ENCODE results near the gene C4orf54.

Gene C4orf54

GRCh38 chr4:99617374-99617773, 40.3 kb downstream of the C4orf54 start:
- DNase-seq: no peak

- DNase-seq: no peak
Observed at GRCh38 chr4:99615170-99615820, 42.3 kb downstream of the C4orf54 start.

- no peak for DNase-seq
Observed at GRCh38 chr4:99614491-99614890, 43.1 kb downstream of the C4orf54 start.

DNA sequence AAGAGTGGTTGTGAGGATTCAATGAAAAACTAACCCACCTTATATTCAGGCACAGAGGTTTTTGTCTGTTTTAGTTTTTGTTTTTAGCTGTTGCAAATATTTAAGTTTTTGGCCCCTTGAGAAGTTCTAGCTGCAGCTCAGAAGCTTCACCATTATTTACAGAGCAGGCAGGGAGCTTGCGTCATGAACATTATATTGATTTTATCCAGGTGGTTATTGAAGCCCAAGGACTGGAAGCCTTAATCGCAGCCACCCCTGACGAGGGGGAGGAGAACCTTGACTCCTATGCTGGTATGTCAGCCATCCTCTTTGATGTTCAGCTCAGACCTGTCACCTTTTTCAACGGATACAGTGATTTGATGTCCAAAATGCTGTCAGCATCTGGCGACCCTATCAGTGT, 44.9 kb downstream of the C4orf54 start:
- no peak for DNase-seq

DNA sequence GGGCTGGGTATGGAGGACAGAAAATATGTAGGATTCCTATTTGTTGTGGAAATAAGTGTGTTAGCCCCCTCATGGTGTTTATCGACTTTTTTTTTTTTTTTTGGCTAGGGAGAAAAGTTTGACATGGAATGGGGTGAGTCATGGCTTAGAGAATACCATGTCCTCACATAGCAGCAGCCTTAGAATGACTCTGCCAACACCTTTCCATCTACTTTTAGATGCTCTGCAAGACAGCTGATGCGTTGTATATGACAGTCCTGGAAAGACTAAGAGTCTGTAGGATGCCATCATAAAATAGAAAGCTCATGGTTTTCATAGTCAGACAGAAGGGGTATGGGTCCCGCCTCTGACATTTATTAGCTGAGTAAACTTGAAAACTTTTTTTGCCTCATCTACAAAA, 45.3 kb downstream of the C4orf54 start:
- DNase-seq: no peak

DNA sequence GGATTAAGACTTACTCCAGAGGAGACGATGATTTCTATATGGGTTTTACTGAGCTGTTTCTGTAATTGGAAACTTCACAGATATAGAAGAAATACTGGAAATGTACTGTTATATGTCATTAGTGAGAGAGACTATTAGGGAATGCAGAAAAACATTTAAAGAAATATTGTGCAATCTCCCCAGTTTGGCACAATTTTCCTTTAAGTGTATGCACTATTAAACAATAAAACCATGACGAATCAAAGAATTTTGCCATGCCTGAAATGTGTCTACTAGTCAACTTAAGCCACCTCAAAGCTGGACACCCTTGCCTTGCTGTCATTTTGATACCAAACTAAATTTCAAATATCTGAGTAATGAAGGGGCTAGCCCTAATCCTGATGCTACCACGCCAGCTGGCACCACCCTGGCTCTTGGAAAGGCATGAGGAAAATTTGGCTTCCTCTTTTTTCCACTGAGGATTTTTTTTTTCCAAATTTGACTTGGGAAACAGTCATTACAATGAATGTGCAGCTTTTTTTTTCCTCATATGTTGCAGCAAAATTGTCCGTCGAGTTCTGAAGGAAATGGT, 46.9 kb downstream of the C4orf54 start:
- no peak for DNase-seq

- no peak for DNase-seq
Observed at GRCh38 chr4:99608417-99608816, 49.2 kb downstream of the C4orf54 start.

All from SHP77 (cell line).